IPS-11a (cell line): ENCODE measurements around the gene AHNAK2.
"Not testable (repeated sequence)": the region's sequence is repeated elsewhere in the genome, so short reads cannot be mapped to it uniquely, and the experiment has no call there.

Source experiments
- H3K4me3 ChIP-seq: one replicate; pipeline ENCODE4 v1.5.1; 2013; ENCODE audit warnings: low read depth, low read length, control low read depth

AHNAK2 gene

DNA sequence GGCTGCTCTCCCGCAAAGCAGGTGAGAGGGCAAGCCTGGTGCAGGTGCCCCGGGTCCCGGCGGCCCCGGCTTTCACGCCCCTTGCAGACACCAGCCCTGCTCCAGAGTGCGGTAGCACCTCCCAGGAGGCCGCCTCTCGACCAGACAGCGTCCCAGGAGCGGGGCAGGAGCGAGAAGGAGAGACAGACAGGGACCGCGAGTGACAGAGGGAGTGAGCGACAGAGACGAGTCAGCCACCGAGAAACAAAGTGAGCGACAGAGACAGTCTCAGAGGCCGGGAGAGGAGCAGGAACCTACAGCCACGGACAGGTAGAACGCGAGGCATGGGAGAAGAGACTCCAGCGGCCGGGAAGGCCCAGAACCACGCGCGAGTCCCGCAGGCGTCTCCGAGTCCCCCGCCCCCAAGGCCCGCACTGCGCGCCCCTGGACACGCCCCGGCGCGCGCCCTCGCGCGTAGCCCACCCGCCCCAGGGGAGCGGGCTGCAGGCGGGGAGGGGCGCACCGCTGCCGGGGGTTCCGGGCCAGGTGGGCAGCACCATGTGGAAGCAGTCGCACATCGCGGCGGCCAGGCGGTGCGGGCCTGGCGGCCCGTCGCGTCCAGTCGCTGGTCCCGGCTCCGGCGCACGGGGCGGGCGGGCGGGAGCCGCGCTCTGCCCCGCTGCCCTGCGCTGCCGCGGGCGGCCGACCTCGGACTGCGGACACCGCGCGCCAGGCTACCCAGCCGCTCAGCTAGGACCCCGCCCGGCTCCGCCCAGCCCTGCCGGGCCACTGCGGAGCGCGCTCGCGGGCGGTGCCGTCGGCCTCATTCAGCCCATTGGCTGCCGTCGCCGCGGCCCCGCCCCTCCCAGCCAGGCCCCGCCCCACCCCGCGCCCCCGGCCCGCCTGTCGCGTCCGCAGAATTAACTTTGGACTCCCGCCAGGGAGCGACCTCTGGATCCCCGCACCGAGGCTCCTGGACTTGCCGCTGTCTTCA is at the start of gene AHNAK2:
AHNAK2 (minus strand) TSS at position 694 of the 973 bp plus-strand sequence; CDS start at position 557, 137 bp downstream.
- H3K4me3 ChIP-seq, result peak within 1 kb of the TSS; percentile 22

DNA sequence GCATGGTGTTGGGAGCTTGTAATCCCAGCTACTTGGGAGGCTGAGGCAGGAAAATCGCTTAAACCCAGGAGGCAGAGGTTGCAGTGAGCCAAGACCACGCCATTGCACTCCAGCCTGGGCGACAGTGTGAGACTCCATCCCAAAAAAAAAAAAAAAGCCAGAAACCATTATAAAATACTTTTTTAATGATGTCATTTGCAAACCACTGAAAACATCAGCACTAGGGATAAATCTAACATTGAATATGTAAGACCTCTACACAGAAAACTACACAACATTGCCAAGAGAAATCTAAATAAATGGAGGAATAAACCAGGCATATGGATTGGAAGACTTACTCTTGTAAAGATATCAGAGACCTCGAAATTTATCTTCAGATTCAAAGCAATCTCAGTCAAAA is 49.5 kb upstream of the AHNAK2 start:
- not testable (repeated sequence) for H3K4me3 ChIP-seq

DNA sequence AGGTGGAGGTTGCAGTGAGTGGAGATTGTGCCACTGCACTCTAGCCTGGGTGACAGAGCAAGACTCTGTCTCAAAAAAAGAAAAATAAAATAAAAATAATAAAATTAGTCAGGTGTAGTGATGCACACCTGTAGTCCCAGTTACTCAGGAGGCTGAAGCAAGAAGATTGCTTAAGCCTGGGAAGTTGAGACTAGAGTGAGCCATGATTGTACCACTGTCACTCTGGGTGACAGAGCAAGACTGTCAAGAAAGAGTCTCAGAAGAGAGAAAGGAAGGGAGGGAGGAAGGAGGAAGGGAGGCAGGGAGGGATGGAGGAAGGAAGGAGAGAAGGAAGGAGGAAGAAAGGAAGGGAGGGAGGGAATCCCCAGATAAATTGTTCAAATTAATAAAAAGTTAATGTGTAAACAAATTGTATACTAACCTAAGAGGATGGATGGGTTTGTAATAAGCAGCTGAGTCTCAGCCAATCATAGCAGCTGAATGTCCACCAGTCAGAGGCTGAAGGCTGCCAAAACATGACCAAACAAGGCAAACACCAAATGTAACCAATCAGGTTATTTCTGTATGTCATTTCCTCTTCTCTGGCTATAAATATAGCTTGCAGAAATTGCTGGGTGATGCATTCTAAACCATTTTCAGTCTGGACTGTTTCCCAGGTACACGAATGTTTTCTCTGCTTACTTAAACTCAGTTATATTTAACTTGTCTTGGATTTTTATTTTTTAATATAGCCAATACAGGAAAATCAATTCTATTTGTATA is 48.8 kb upstream of the AHNAK2 start:
- no peak overlapping the region for H3K4me3 ChIP-seq

DNA sequence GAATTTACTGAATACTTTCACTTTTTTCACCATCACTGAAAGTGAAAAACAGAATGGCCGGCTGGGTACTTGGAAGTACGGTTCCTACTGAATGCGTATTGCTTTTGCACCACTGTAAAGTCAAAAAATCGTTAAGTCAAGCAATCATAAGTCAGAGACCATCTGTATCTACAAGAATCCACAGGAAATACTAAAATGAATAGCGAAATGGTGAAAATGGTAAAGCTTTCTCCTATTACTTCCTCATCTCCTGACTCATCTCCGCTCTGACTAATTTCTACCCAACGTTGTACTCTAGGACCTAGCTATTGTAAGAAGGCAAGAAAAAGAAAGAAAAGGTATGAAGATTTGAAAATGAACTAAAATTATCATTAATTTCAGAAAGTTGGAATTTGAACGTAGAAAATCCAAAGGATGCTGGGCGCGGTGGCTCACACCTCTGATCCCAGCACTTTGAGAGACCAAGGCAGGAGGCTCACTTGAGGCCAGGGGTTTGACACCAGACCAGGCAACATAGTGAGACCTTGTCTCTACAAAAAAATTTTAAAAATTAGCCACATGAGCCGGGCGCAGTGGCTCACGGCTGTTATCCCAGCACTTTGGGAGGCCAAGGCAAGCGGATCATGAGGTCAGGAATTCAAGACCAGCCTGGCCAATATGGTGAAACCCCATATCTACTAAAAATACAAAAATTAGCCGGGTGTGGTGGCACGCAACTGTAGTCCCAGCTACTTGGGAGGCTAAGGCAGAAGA is 48.0 kb upstream of the AHNAK2 start:
- H3K4me3 ChIP-seq, result no peak overlapping the region

DNA sequence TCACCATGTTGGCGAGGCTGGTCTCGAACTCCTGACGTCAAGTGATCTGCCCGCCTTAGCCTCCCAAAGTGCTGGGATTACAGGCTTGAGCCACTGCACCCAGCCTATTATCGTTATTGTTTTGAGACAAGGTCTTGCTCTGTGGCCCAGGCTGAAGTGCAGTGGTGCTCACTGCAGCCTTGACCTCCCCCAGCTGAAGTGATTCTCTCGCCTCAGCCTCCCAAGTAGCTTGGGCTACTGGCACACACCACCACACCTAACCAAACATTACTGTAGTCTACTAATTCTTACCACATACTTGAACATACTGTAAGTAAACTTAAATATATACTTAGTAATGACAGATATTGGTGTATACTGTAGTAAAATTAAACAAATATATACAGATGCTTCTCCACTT is 47.3 kb upstream of the AHNAK2 start:
- H3K4me3 ChIP-seq, result no peak overlapping the region

DNA sequence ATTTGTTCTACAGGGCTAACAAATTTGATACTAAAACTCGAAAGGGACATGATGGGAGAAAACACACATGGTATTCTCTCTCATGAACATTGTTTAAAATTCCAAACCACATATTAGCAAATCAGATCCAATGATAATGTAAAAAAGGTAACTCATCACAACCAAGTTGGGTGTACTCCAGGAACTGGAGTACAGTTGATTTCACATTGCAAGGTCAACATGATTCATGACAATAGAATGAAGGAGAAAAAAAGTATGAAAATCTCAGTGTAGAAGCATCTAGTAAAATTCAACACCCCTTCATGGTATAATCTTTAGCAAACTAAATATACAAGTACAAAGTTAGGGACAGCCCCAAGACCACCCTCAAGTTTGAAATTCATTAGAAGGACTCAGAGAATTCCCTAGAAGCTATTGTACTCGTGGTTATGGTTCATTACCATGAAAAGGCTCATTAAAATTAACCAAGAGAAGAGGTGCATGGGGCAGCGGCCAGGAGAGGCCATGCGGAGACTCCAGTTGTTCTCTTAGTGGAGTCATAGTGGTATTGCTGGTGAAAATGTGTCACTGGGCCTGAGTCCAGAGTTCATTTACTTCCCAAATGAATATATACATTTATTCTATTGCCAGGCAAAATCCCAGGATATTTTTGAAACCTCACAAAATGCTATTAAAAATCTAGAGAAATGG is 45.8 kb upstream of the AHNAK2 start:
- H3K4me3 ChIP-seq, result no peak overlapping the region

DNA sequence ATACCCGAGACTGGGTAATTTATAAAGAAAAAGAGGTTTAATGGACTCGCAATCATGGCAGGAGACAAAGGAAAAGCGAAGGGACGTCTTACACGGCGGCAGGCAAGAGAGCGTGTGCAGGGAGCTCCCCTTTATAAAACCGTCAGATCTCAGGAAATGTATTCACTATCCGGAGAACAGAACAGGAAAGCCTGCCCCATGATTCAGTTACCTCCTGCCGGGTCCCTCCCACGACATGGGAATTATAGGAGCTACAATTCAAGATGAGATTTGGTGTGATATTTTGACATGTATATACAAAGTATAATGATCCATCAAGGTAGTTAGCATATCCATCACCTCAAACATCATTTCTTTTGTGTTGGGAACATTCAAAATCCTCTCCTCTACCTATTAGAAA is 45.0 kb upstream of the AHNAK2 start:
- H3K4me3 ChIP-seq, result no peak overlapping the region

DNA sequence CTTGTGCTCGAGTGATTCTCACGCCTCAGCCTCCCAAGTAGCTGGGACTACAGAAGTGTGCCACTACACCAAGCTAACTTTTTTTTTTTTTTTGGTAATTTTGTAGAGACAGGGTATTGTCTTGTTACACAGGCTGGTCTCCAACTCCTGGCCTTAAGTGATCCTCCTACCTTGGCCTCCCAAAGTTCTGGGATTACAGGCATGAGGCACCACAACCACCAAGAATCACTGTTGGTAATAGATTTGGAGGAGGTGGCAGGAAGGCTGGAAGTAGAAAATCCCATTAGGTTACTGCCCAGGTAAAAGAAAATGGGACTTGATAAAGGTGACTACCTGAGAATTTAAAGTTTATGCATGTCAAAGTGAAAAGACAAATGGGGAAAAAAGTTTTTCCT is 44.1 kb upstream of the AHNAK2 start:
- H3K4me3 ChIP-seq, result peak overlapping the region; percentile 80

DNA sequence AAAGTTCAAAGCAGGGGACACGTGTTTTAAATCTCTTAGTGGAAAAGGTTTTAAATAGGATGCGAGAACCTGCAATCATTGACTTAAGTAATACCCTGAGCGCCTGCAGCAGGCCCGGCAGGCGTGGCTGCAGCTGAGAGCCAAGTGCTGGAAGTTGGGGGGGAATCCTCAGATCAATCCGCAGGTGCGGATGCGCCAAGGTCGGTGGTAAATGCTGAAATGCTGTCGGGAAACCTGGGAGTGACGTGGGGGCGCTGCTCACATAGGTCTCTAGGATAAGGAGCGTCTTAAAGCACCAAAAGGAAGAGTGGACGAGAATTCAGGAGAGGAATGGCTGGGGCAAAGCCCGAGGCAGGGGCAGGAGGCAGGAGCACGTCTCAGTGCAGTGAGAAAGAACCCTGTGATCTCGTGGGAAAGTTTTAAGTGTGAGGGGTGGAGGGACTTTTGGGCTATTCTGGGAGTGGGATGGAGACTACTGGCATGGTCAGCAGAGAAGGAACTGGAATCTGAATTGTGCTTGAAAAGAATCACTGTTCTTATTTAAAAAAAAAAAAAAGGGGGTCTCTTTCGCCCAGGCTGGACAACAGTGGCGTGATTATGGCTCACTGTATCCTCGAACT is 43.6 kb upstream of the AHNAK2 start:
- peak overlapping the region; percentile 80 for H3K4me3 ChIP-seq

DNA sequence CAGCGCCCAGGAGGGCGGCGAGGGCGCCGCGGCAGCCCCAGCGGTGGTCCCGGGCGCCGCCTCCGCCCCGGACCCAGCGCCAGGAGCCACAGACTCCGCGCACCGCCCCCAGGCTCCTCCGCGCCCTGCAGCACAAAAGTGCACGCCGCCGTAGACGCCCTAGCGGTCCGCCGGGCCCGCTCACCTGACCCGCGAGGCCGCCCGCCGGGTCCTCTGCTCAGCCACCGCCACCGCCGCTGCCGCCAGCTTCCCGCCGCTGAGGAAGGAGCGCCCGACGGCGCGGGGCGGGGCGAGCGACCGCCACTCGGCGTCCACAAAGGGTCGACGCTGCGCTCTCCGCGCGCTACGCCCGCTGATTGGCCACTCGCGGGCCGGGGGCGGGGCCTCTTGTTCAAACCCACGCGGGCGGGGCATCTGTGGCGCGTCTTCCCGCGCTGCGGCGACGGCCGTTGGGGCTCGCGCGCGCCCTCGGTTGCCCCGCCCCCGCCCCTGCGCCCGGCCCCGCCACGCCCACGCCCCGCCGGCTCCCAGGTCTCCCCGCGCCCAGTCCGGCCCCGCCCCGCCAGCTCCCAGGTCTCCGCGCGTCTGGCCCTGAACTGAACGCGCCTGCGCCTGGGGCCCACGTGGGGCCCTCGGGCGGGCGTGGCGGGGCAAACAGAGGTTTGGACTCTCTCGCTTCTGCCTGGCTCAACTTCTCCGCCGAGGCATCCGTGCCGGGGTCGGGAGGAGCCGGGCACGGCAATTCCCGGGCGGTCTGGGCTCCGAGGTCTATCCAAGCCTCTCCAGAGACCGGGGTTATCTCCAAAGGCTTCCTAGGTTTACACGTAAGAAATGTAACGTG is 42.9 kb upstream of the AHNAK2 start, which contains the start of gene CDCA4:
CDCA4 (minus strand) TSS at position 269 of the 841 bp plus-strand sequence. CDS start 9,154 bp downstream, outside the sequence.
- H3K4me3 ChIP-seq, result peak within 1 kb of the TSS; percentile 84

DNA sequence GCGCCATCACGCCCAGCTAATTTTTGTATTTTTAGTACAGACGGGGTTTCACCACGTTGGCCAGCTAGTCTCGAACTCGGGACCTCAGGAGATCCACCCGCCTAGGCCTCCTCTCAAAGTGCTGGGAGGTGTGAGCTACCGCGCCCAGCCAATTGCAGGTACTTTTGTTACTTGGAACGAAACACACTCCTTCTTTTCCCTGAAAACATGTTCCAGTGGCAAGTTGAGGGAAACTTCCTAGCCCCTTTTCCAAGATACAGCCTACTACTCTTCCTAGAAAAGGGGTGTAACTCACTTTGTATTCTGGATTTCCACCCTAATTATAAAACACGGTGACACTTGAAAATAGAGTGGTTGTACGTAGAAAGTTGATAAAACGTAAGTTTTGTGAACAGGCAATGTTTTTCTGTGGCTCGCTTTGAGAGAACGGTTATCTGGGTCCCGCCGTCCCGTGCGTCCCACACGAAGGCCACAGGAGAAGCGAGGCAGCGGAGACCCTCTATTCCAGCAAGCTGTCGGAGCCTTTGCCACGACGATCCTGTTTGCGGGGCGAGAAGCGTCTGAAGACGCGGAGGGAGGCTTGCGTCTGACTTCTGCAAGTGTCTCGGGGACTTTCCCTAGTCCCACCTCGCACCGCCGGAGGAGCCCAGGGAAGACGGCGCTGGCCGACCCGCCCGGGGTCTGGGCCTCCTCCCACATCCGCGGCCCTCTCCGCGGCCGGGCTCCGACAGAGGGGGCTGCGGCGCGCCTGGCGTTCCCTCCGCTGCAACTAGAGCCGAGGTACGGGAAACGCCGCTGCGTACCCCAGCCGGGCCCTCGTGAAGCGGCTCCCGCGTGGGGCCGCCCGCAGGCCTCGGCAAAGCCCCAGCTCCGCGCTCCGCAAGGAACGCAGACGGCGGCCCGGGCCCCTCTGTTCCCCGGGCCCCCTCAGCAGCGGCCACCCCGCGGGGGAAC is 42.0 kb upstream of the AHNAK2 start:
- H3K4me3 ChIP-seq, result peak overlapping the region; percentile 84

DNA sequence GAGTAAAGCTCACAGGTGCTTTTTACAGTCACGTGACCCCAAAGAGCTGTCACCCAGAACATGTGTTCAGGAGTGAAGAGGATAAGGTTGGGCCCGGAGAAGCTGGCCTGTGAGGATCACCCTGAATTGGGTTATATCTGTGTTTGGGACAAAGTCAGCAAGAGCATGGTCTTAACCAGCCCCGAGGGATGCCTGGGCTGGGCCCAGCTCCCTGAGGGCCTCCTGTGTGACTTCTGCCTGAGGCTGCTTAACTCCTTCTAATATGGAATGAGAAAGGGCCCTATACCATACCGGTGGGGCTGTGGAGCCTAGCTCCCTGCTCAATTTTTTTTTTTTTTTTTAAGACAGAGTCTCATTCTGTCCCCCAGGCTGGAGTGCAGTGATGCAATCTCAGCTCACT is 40.2 kb upstream of the AHNAK2 start:
- H3K4me3 ChIP-seq, result no peak overlapping the region

DNA sequence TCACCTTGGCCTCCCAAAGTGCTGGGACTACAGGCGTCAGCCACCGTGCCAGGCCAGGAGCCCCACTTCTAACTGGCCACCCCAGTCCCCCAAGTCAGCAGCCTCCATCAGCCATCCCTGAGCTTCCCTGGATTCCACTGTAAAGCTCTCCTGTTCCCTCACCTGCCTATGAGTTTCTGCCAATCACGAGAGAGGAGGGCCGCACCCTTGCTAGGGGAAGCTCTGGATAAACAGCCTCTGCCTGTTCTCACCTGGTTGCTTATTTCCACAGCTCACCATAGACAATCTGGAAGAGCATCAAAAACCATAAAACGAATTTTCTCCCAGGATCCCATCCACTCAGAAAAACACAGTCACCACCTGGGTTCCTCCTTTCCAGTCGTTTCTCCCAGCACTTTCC is 37.7 kb upstream of the AHNAK2 start:
- no peak overlapping the region for H3K4me3 ChIP-seq

DNA sequence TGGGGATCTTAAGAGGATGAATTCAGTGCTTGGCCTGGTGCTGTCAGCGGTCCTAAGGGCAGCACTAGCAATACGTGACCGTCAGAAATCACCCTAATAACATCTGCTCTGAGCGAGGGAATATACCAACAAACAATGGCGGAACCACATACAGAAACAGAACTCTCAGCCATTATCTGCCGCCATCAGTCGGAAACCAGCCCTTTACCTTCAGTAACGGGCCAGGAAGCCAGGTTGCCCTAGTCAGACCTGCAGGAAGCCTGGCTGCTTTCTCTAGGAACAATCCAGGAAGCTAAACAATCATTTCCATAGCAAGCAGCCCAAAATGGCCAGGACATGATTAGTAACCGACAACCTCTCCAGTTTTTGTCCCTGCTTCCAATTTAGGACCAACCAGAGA is 37.1 kb upstream of the AHNAK2 start:
- no peak overlapping the region for H3K4me3 ChIP-seq

DNA sequence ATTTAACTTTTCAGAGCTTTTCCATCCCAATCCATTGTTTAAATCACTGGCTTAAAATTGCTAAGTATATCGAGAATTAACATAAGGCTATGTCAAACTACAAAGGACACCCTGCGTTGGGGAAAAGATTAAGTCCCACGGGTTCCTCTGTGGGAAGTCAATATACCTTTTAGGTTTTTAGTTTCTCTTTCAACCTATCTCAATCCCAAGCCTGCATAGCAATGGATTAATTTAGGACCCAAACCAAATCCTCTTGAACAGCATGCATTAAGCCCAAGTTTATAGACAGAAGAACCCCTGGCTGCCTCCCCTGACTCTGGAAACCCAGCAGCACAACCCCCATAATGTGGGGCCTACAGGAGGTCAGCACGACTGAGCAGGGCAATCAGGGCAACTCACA is 36.5 kb upstream of the AHNAK2 start:
- H3K4me3 ChIP-seq, result no peak overlapping the region

DNA sequence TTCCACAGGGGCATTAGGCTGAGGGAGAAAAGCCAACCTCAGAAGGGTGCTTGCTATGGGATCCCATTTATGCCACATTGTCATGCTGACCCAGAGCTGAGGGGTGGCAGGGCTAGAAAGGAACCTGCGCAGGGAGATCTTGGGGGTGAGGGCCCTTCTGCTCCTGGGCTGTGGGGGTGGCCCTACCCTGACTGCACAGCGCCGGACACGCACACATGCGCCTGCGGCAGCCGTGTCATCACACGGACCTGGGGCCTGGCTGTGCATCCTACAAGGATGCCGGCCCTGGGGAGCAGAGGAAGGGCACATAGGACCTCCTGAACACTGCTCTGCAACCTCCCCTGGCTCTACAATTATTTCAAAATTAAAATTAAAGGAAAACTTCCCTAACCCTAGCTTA is 35.9 kb upstream of the AHNAK2 start:
- H3K4me3 ChIP-seq, result no peak overlapping the region

DNA sequence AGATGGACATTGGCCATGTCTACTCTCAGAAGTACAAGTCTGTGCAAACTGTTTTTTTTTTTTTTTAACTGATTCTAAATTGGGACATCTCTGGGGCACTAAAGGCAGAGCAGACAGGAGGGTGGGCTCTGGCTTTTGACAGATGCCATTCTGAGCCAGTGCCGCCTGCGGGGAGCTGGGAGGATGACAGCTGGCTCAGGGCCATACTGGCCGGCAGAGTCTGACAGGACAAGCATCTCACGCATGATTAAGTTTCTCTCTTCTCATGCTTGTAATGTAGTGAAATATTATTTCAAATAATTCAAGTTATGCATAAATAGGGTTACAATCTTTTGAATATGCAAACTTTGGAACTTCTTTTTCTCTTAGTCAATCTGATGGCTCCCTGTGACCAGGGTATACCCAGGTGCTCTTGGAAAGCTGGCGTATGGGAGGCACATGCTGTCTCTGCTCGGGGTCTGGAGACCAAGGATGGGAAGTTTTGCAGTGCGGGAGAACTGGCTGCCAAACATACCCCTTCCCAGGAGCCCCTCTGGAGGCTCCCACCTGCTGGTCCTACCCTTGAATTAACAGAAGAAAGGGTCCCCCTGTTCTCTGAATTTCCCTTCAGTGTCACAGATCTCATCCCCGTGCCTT is 35.1 kb upstream of the AHNAK2 start:
- no peak overlapping the region for H3K4me3 ChIP-seq
